ENCODE results near the gene GGA1.

DNA sequence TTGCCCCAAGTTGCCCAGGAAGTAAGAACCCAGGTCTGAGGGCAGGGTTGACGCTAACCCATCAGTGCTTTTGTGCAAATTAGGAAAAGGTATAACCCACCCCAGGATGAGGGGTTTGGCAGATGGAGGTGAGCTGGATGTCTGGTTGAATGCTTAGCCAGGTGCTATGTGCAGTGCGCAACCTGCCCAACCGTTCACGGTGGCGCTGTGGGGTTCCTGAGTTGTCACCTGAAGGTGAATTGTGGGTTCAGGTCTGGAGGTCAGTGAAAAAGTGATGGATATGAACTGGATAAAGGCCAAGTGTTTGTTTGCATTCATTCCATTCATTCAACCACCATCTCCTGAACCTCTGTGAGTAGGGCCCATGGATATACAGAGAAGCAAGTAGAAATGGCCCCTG, 14.4 kb upstream of the GGA1 start:
- TF ChIP-seq, protein P1, sequence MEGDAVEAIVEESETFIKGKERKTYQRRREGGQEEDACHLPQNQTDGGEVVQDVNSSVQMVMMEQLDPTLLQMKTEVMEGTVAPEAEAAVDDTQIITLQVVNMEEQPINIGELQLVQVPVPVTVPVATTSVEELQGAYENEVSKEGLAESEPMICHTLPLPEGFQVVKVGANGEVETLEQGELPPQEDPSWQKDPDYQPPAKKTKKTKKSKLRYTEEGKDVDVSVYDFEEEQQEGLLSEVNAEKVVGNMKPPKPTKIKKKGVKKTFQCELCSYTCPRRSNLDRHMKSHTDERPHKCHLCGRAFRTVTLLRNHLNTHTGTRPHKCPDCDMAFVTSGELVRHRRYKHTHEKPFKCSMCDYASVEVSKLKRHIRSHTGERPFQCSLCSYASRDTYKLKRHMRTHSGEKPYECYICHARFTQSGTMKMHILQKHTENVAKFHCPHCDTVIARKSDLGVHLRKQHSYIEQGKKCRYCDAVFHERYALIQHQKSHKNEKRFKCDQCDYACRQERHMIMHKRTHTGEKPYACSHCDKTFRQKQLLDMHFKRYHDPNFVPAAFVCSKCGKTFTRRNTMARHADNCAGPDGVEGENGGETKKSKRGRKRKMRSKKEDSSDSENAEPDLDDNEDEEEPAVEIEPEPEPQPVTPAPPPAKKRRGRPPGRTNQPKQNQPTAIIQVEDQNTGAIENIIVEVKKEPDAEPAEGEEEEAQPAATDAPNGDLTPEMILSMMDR (IDR thresholded peaks at IDR 0.05) = no peak
- TF ChIP-seq EZH2 (IDR thresholded peaks at IDR 0.05; ENCODE audit: borderline replicate concordance, insufficient read depth, low read depth, low read length, poor library complexity, severe bottlenecking) = no peak

All from B cell (primary cell).